MM.1S (cell line): ENCODE results near the gene HSPB6.

ENCODE experiments used
- CTCF ChIP-seq: fragments of 300-600 bp; sonication (generic); IDR thresholded peaks from 2 replicates; pipeline ENCODE4 v1.5.1; 2016; ENCODE audit warnings: antibody characterized with exemption, low read length, mixed read lengths
- EZH2 ChIP-seq: fragments of 300-600 bp; sonication (generic); optimal IDR thresholded peaks from 2 replicates; pipeline ENCODE3; 2017; ENCODE audit warnings: low read depth, mild to moderate bottlenecking, antibody characterized with exemption, low read length, mixed read lengths
- EZH2phosphoT487 ChIP-seq: fragments of 300-600 bp; sonication (generic); IDR thresholded peaks from 2 replicates; pipeline ENCODE4 v1.6.1; 2018; ENCODE audit warnings: antibody characterized with exemption, low read length

GRCh38 chr19:35708391-35708790, 48.4 kb downstream of the HSPB6 start:
- TF ChIP-seq CTCF (no peak), EZH2phosphoT487 (no peak), EZH2 (no peak)
